GM23338 (cell line): ENCODE data around the gene CEACAM21.

Source experiments
- EZH2 ChIP-seq: fragments of 200-600 bp; sonication (generic); IDR thresholded peaks from one replicate; pipeline ENCODE4 v1.8.0; 2017; ENCODE audit warnings: antibody characterized with exemption, mild to moderate bottlenecking, low read depth; ENCODE audit not compliant: unreplicated experiment
- POLR2AphosphoS5 ChIP-seq: IDR thresholded peaks from 2 replicates; pipeline ENCODE4 v1.6.1; 2016; ENCODE audit warnings: antibody characterized with exemption, low read depth
- ZNF331 ChIP-seq: fragments of 250-450 bp; sonication (Bioruptor Pico); IDR thresholded peaks from 2 replicates; pipeline ENCODE4 v1.5.0; 2020; ENCODE audit warnings: low read depth, mild to moderate bottlenecking, moderate library complexity
- TF ChIP-seq, protein P1 (sequence below), 2 experiments: fragments of 200-600 bp in 1 of 2; sonication (generic) in 1 of 2; conservative IDR thresholded peaks; 2 replicates each; pipeline versions ENCODE4 v1.5.1 to v1.6.1; 2016 to 2017; ENCODE audit warnings: antibody characterized with exemption in 2 of 2, low read depth in 2 of 2, mild to moderate bottlenecking in 2 of 2, moderate library complexity in 1 of 2

DNA sequence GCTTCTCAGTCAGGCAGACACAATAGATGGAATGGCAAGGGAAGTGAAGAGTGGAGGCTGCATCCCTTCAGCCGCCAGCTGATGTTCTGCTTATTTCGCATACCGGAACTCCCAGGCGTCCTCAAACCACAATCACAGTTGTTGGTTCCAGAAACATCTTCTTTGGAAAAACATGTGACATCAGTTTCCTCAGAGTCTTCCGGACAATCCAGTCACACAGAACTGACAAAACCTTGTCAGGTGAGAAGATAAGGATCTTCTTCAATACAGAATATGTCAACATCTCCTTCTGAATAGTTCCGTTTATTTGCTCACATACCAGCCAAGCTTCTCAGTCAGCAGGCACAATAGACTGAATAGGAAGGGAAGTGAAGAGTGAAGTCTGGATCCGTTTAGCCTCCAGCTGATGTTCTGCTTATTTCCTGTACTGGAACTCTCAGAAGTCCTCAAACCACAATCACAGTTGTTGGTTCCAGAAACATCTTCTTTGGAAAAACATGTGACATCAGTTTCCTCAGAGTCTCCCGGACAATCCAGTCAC lies 45.1 kb upstream of the CEACAM21 start:
- TF ChIP-seq ZNF331 (CRISPR knock-in tag) (no peak), POLR2AphosphoS5 (no peak), EZH2 (no peak)
- TF ChIP-seq, protein P1, sequence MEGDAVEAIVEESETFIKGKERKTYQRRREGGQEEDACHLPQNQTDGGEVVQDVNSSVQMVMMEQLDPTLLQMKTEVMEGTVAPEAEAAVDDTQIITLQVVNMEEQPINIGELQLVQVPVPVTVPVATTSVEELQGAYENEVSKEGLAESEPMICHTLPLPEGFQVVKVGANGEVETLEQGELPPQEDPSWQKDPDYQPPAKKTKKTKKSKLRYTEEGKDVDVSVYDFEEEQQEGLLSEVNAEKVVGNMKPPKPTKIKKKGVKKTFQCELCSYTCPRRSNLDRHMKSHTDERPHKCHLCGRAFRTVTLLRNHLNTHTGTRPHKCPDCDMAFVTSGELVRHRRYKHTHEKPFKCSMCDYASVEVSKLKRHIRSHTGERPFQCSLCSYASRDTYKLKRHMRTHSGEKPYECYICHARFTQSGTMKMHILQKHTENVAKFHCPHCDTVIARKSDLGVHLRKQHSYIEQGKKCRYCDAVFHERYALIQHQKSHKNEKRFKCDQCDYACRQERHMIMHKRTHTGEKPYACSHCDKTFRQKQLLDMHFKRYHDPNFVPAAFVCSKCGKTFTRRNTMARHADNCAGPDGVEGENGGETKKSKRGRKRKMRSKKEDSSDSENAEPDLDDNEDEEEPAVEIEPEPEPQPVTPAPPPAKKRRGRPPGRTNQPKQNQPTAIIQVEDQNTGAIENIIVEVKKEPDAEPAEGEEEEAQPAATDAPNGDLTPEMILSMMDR (conservative IDR thresholded peaks at IDR 0.05; ENCODE audit: low read depth in 2 of 2), result no peak
